GM12878 (cell line): Measurements from ENCODE around the gene TCF7L1. TPM values are rescaled to one million over a fixed set of nuclear protein-coding genes. Genes with fewer than 3 reads are reported as not detected.

Experiments
- EGR1 ChIP-seq, 2 experiments: IDR thresholded peaks; 1 replicate in 1 of 2; 2 replicates in 1 of 2; pipeline ENCODE4 v1.6.1; 2011 to 2012; ENCODE audit warnings: low read depth in 2 of 2, low read length in 2 of 2, borderline replicate concordance in 1 of 2, mild to moderate bottlenecking in 1 of 2, moderate library complexity in 1 of 2
- EP300 ChIP-seq, 2 experiments: fragments of 150-350 bp in 1 of 2; IDR thresholded peaks; 2 replicates each; pipeline ENCODE4 v1.6.1; 2011 to 2012; ENCODE audit warnings: low read depth in 2 of 2, low read length in 2 of 2, borderline replicate concordance in 1 of 2, improper control_type of control experiment in 1 of 2, inconsistent platforms in 1 of 2; ENCODE audit not compliant: control insufficient read depth in 1 of 2
- RBBP5 ChIP-seq: fragments of 200-600 bp; sonication (generic); conservative IDR thresholded peaks from 2 replicates; pipeline ENCODE4 v1.6.1; 2016
- SP1 ChIP-seq: IDR thresholded peaks from one replicate; pipeline ENCODE4 v1.6.1; 2011; ENCODE audit warnings: low read depth, low read length
- ZNF687 ChIP-seq: fragments of 450-650 bp; IDR thresholded peaks from 2 replicates; pipeline ENCODE4 v1.6.1; 2017; ENCODE audit warnings: mild to moderate bottlenecking, moderate library complexity
- polyA plus RNA-seq, 11 experiments: library from polyadenylated mRNA; depleted of rRNA in 4 of 11; unstranded in 6 of 11; stranded (reverse) in 5 of 11; fragments of >200 nt; fragmentation: Nextera tagmentation in 4 of 11; fragmentation: Illumina TruSeq in 1 of 11; extraction: Ambion mirVana in 4 of 11; extraction: Trizol in 1 of 11; gene quantifications; 1 replicate in 1 of 11; 2 replicates in 10 of 11; pipeline versions ENCODE4 v1.2.1 to v1.2.3, GENCODE V29; 2011 to 2016; ENCODE audit warnings: inconsistent platforms in 2 of 11, missing spikeins in 2 of 11, low read depth in 1 of 11
- total RNA-seq, 4 experiments: library from RNA; depleted of rRNA in 3 of 4; stranded (reverse); fragments of >200 nt in 3 of 4; fragmentation: Illumina TruSeq in 1 of 4; extraction: Trizol in 1 of 4; gene quantifications; 2 replicates each; pipeline versions ENCODE4 v1.2.1 to v1.2.3, GENCODE V29; 2013 to 2021
- TF ChIP-seq, protein P1 (sequence below): fragments of 150-350 bp; IDR thresholded peaks from 2 replicates; pipeline ENCODE4 v1.6.1; 2016; ENCODE audit warnings: low read depth, low read length

The TCF7L1 gene
- total and polyA plus RNA-seq, 10 of the 15 experiments (the other 5 are each of a cell fraction or from before 2014, with no cell fraction given): 0.03 to 0.11 (median 0.10) TPM; not detected in 7

GRCh38 chr2:85133751-85134254, 611 bp downstream of the TCF7L1 start (continued):
- TF ChIP-seq, protein P1, sequence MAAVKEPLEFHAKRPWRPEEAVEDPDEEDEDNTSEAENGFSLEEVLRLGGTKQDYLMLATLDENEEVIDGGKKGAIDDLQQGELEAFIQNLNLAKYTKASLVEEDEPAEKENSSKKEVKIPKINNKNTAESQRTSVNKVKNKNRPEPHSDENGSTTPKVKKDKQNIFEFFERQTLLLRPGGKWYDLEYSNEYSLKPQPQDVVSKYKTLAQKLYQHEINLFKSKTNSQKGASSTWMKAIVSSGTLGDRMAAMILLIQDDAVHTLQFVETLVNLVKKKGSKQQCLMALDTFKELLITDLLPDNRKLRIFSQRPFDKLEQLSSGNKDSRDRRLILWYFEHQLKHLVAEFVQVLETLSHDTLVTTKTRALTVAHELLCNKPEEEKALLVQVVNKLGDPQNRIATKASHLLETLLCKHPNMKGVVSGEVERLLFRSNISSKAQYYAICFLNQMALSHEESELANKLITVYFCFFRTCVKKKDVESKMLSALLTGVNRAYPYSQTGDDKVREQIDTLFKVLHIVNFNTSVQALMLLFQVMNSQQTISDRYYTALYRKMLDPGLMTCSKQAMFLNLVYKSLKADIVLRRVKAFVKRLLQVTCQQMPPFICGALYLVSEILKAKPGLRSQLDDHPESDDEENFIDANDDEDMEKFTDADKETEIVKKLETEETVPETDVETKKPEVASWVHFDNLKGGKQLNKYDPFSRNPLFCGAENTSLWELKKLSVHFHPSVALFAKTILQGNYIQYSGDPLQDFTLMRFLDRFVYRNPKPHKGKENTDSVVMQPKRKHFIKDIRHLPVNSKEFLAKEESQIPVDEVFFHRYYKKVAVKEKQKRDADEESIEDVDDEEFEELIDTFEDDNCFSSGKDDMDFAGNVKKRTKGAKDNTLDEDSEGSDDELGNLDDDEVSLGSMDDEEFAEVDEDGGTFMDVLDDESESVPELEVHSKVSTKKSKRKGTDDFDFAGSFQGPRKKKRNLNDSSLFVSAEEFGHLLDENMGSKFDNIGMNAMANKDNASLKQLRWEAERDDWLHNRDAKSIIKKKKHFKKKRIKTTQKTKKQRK: no peak
- TF ChIP-seq ZNF687 (no peak), SP1 (no peak), EGR1 (IDR thresholded peaks at IDR 0.05; ENCODE audit: borderline replicate concordance in 1 of 2, low read depth in 2 of 2, low read length in 2 of 2) (no peak), RBBP5 (no peak), EP300 (IDR thresholded peaks at IDR 0.05; ENCODE audit: borderline replicate concordance in 1 of 2, control insufficient read depth in 1 of 2, low read depth in 2 of 2, low read length in 2 of 2) (no peak)
